HepG2 (cell line): ENCODE results near the gene ATP6V0D1. TPM values are rescaled to one million over a fixed set of nuclear protein-coding genes. Genes with fewer than 3 reads are reported as not detected.
A peak's percentile ranks its signal among the peaks of the same experiment; 100 is the strongest.

ENCODE experiments used
- ATAC-seq: fragments of 200-7000 bp; cut with Tn5 transposase; 3 replicates; pipeline ENCODE4 v1.9.1; 2020; ENCODE audit warnings: mild to moderate bottlenecking, moderate library complexity
- BruUV-seq: library from RNA; stranded (reverse); fragments of 400-500 nt; replicated peaks from 2 replicates; lab custom pipeline; 2021; lab: Mats Ljungman, UMichigan
- CTCF ChIA-PET: fragments of 300-600 bp; formaldehyde crosslinking; extraction: SDS; loops from one replicate; lab custom pipeline; 2021; ENCODE audit warnings: low total read pairs, inconsistent platforms, low intra/inter-chr PET ratio; lab: Yijun Ruan, JAX
- POLR2A ChIA-PET: fragments of 350-600 bp; sonication (Branson Sonifier 250); formaldehyde crosslinking; loops from one replicate; lab custom pipeline; 2020; ENCODE audit warnings: antibody characterized with exemption, inconsistent platforms; lab: Yijun Ruan, JAX
- DNase-seq: peaks from one replicate; pipeline ENCODE4 v3.0.0-alpha.2; 2015; ENCODE audit warnings: low spot score
- FAIRE-seq: peaks from 3 replicates; lab custom pipeline; 2011; peaks lifted over from hg19 to GRCh38; lab: Jason Lieb, UNC
- H2AFZ ChIP-seq: one replicate; pipeline ENCODE4 v1.6.1; 2011; ENCODE audit warnings: low read length, inconsistent platforms
- H3K27ac ChIP-seq: fragments of 300-600 bp; 3 replicates; pipeline ENCODE4 v1.8.0; 2011; ENCODE audit warnings: mixed run types, mild to moderate bottlenecking, mixed read lengths, low read length, inconsistent platforms; ENCODE audit not compliant: insufficient read depth; ENCODE audit errors: extremely low read length
- H3K27me3 ChIP-seq, 2 experiments: fragments of 200-600 bp in 1 of 2; 2 replicates in 1 of 2; 3 replicates in 1 of 2; pipeline versions ENCODE4 v1.6.0 to v1.8.0; 2011; ENCODE audit warnings: low read length in 2 of 2, mild to moderate bottlenecking in 2 of 2, moderate library complexity in 2 of 2, inconsistent platforms in 1 of 2; ENCODE audit not compliant: insufficient read depth in 2 of 2, control insufficient read depth in 1 of 2
- H3K36me3 ChIP-seq, 2 experiments: fragments of 200-600 bp in 1 of 2; replicated peaks in 1 of 2; 2 replicates in 1 of 2; 3 replicates in 1 of 2; pipeline versions ENCODE4 v1.5.1 to v1.8.0; 2011; ENCODE audit warnings: low read length in 2 of 2, inconsistent platforms in 1 of 2; ENCODE audit not compliant: insufficient read depth in 2 of 2, control insufficient read depth in 1 of 2
- H3K4me1 ChIP-seq: 2 replicates; pipeline ENCODE4 v1.5.1; 2012; ENCODE audit warnings: low read length, inconsistent platforms; ENCODE audit not compliant: insufficient read depth
- H3K4me2 ChIP-seq: 2 replicates; pipeline ENCODE4 v1.6.0; 2011; ENCODE audit warnings: low read depth, low read length, inconsistent platforms
- H3K4me3 ChIP-seq, 3 experiments: fragments of 200-600 bp in 1 of 3; sonication (generic), shearing (Covaris generic) in 1 of 3; replicated peaks in 1 of 3; 2 replicates each; pipeline ENCODE4 v1.5.1; 2011 to 2016; ENCODE audit warnings: low read length in 3 of 3, inconsistent platforms in 2 of 3, low read depth in 2 of 3, mild to moderate bottlenecking in 2 of 3, control low read depth in 1 of 3, mixed read lengths in 1 of 3; ENCODE audit not compliant: insufficient read depth in 1 of 3
- H3K79me2 ChIP-seq: one replicate; pipeline ENCODE4 v1.6.1; 2011; ENCODE audit warnings: low read length, inconsistent platforms; ENCODE audit not compliant: insufficient read depth
- H3K9ac ChIP-seq: 2 replicates; pipeline ENCODE4 v1.6.0; 2011; ENCODE audit warnings: mild to moderate bottlenecking, low read depth, low read length, inconsistent platforms; ENCODE audit not compliant: insufficient read depth
- H3K9me3 ChIP-seq: 2 replicates; pipeline ENCODE4 v1.5.1; 2012; ENCODE audit warnings: mild to moderate bottlenecking, low read length
- H4K20me1 ChIP-seq: 2 replicates; pipeline ENCODE4 v1.6.0; 2011; ENCODE audit warnings: inconsistent platforms, mild to moderate bottlenecking, low read length, moderate library complexity; ENCODE audit not compliant: insufficient read depth
- GABPA ChIP-seq, 2 experiments: IDR thresholded peaks; 2 replicates each; pipeline ENCODE4 v1.6.1; 2011 to 2016; ENCODE audit warnings: low read depth in 2 of 2, low read length in 1 of 2, missing biosample characterization in 1 of 2, missing genetic modification characterization in 1 of 2
- MXD1 ChIP-seq: sonication (generic); formaldehyde crosslinking; IDR thresholded peaks from 2 replicates; pipeline ENCODE4 v1.4.0; 2020; ENCODE audit warnings: mild to moderate bottlenecking, missing genetic modification reagents
- NCOR1 ChIP-seq: fragments of 200-600 bp; sonication (generic); IDR thresholded peaks from 2 replicates; pipeline ENCODE4 v1.7.0; 2017; ENCODE audit warnings: antibody characterized with exemption, low read length, borderline replicate concordance
- ZNF75D ChIP-seq: sonication (generic); formaldehyde crosslinking; IDR thresholded peaks from 2 replicates; pipeline ENCODE4 v1.8.1; 2023; ENCODE audit warnings: missing genetic modification reagents, mild to moderate bottlenecking, borderline replicate concordance
- WGBS: methylation state at CpG from one replicate; pipeline ENCODE4 v1.1.6; 2017; ENCODE audit warnings: low lambda C conversion rate; 5-methylcytosine and 5-hydroxymethylcytosine counted together
- in situ Hi-C: cut with HindIII; loops from 2 replicates; pipeline ENCODE4 v1.10.0; 2017; ENCODE audit warnings: low pct_unique_long_range_greater_than_20kb; ENCODE audit not compliant: extremely low pct_ligation_motif_present
- intact Hi-C: fragments of 100-400 bp; cut with micrococcal nuclease; formaldehyde crosslinking; loops from one replicate; pipeline ENCODE4 v1.10.0; 2022; ENCODE audit not compliant: unreplicated experiment
- polyA plus RNA-seq, 8 experiments: library from polyadenylated mRNA; depleted of rRNA in 3 of 8; stranded (reverse) in 7 of 8; unstranded in 1 of 8; fragments of >200 nt; fragmentation: Illumina TruSeq in 4 of 8; extraction: Trizol in 4 of 8; gene quantifications; 2 replicates each; pipeline versions ENCODE4 v1.2.1 to v1.2.3, GENCODE V29; 2011 to 2016; ENCODE audit warnings: low read depth in 4 of 8, missing spikeins in 1 of 8, mixed read lengths in 1 of 8; ENCODE audit not compliant: insufficient read depth in 1 of 8
- total RNA-seq, 5 experiments: library from RNA; depleted of rRNA; stranded (reverse); fragments of >200 nt; fragmentation: Illumina TruSeq; extraction: Trizol; gene quantifications; 2 replicates each; pipeline ENCODE4 v1.2.3, GENCODE V29; 2016; ENCODE audit warnings: low read depth in 1 of 5

Gene ATP6V0D1
- total and polyA plus RNA-seq, 2 of the 13 experiments (the other 11 are each of a cell fraction or from before 2014, with no cell fraction given) = 51.1 to 61.3 TPM

- no peak overlapping the region for H3K4me3 ChIP-seq
- WGBS = 94% methylated on average over 8 of the region's 8 CpGs
- H3K79me2 ChIP-seq = peaks cover 8% of the 10 kb centered on the region
- peaks cover 4 to 13% of the 10 kb centered on the region in 2 experiments; a peak in 3 of 5 replicates for H3K36me3 ChIP-seq
- H4K20me1 ChIP-seq = peaks cover 7% of the 10 kb centered on the region; the same call in 1 of the 2 replicates
- peaks cover 27% of the 10 kb centered on the region for H3K4me1 ChIP-seq
- no peak overlapping the region for H3K27ac ChIP-seq
- in situ Hi-C loops = no loop called here
- TF ChIP-seq MXD1 (CRISPR knock-in tag) = no peak
- TF ChIP-seq GABPA (IDR thresholded peaks at IDR 0.05; ENCODE audit: low read depth, low read length) = 0 out of 2 replicates have a peak, but pooled peaks have one; percentile 7
- TF ChIP-seq GABPA (CRISPR knock-in tag; IDR thresholded peaks at IDR 0.05; ENCODE audit: low read depth) = no peak
- ChIA-PET CTCF (no interaction called here), POLR2A (no interaction called here)
- no peak for FAIRE-seq
- no peak overlapping the region for H3K4me2 ChIP-seq
- H2AFZ ChIP-seq = no peak overlapping the region
- no TSS peak for BruUV-seq
- ATAC-seq = no peak
- no peaks in the 10 kb centered on the region for H3K27me3 ChIP-seq
- H3K9ac ChIP-seq = no peak overlapping the region
- no peak for DNase-seq
- no peaks in the 10 kb centered on the region for H3K9me3 ChIP-seq
- intact Hi-C loops = no loop called here
Measured at GRCh38 chr16:67461600-67462278, 19.2 kb downstream of the ATP6V0D1 start.

GRCh38 chr16:67460961-67461360 lies 20.0 kb downstream of the ATP6V0D1 start:
- DNase-seq (no peak), ATAC-seq (no peak), FAIRE-seq (no peak)
- TF ChIP-seq ZNF75D (CRISPR knock-in tag) (0 out of 2 replicates have a peak, but pooled peaks have one; percentile 3), NCOR1 (no peak)
- POLR2A ChIA-PET = no interaction called here
- Histone ChIP-seq H3K4me1 (peaks cover 27% of the 10 kb centered on the region), H2AFZ (no peak overlapping the region), H3K4me3 (no peak overlapping the region), H3K27ac (no peak overlapping the region), H3K9me3 (no peaks in the 10 kb centered on the region), H3K27me3 (no peaks in the 10 kb centered on the region), H3K36me3 (peaks cover 4 to 13% of the 10 kb centered on the region in 2 experiments; a peak in 3 of 5 replicates), H4K20me1 (peaks cover 7% of the 10 kb centered on the region; the same call in 1 of the 2 replicates), H3K9ac (no peak overlapping the region), H3K4me2 (no peak overlapping the region), H3K79me2 (peaks cover 8% of the 10 kb centered on the region)
- CTCF ChIA-PET = no interaction called here
- in situ Hi-C loops = no loop called here
- BruUV-seq = no TSS peak
- 90% methylated on average over 2 of the region's 2 CpGs for WGBS
- intact Hi-C loops = no loop called here
